ENCODE measurements around the gene TTLL10.

Gene TTLL10

DNA sequence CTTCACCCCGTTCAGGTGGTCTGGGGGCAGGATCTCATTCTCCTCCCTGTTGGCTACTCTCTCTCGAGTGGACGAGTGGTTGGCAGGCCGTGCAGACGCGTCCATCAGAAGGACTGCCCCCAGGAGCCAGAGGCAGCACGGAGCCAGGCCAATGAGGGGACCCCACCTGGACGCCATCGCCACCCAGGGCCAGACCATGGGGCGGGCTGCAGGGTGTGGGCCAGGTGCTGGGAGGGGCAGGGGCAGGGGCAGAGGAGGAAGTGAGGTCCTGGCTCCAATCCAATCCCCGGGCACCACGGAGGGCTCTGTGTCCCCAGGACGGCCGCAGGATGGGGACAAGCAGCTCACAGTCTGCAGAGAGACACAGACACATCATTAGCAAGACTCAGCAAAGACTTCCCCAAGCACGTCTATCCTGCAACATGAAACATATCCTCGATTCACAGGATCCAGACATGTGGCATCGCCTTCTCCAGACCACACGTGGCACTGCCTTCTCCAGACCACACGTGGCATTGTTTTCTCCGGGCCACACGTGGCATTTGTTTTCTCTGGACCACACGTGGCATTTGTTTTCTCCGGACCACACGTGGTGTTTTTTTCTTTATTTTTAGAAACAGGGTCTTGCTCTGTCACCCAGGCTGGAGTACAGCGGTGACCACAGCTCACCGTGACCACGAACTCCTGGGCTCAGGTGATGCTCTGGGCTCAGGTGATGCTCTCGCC lies 55.1 kb downstream of the TTLL10 start:
- peaks cover 24% of the 10 kb centered on the region for H3K4me1 Mint-ChIP-seq
- TF ChIP-seq CTCF (IDR thresholded peaks at IDR 0.05), result no peak
- H3K9me3 Mint-ChIP-seq, result peaks cover 4% of the 10 kb centered on the region
- no peak overlapping the region for H3K27ac Mint-ChIP-seq
- no peak for DNase-seq
- H3K36me3 Mint-ChIP-seq (ENCODE audit: low read depth), result peaks cover 28% of the 10 kb centered on the region
- H3K4me3 Mint-ChIP-seq, result no peak overlapping the region
- H3K27me3 Mint-ChIP-seq (ENCODE audit: low read depth, poor library complexity), result peaks cover 5% of the 10 kb centered on the region

DNA sequence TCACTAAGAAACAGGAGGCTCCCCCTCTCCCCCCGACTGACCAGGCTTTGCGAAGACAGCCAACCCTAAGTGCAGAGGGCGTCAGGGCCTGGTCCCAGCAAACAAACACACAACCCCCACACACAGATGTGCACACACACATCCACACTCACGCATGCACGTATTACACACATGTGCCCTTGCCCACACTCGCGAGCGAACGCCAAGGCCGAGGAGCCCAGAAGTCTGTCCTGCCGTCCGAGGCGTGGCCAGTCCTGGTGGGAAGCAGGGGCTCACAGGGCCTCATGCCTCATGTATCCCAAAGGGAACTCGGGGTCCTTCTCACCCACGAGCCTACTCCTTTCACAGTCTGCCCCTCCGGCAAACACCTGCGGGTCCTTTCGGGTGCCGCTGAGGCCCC lies 56.1 kb downstream of the TTLL10 start:
- Mint-ChIP-seq H3K27ac (no peak overlapping the region), H3K36me3 (ENCODE audit: low read depth) (peaks cover 35% of the 10 kb centered on the region), H3K27me3 (ENCODE audit: low read depth, poor library complexity) (peaks cover 5% of the 10 kb centered on the region), H3K4me3 (peak overlapping the region; percentile 60), H3K9me3 (peaks cover 4% of the 10 kb centered on the region), H3K4me1 (peaks cover 34% of the 10 kb centered on the region)
- DNase-seq, result no peak
- no peak for TF ChIP-seq CTCF (IDR thresholded peaks at IDR 0.05)

- H3K27me3 Mint-ChIP-seq (ENCODE audit: low read depth, poor library complexity), result peaks cover 2% of the 10 kb centered on the region
- peak overlapping the region; percentile 95 for H3K27ac Mint-ChIP-seq
- no peak for TF ChIP-seq CTCF (IDR thresholded peaks at IDR 0.05)
- no peak for DNase-seq
- peaks cover 33% of the 10 kb centered on the region for H3K36me3 Mint-ChIP-seq (ENCODE audit: low read depth)
- peak overlapping the region; percentile 93 for H3K4me3 Mint-ChIP-seq
- peaks cover 4% of the 10 kb centered on the region for H3K9me3 Mint-ChIP-seq
- H3K4me1 Mint-ChIP-seq, result peaks cover 39% of the 10 kb centered on the region
Observed at GRCh38 chr1:1230656-1231399, 57.1 kb downstream of the TTLL10 start.

DNA sequence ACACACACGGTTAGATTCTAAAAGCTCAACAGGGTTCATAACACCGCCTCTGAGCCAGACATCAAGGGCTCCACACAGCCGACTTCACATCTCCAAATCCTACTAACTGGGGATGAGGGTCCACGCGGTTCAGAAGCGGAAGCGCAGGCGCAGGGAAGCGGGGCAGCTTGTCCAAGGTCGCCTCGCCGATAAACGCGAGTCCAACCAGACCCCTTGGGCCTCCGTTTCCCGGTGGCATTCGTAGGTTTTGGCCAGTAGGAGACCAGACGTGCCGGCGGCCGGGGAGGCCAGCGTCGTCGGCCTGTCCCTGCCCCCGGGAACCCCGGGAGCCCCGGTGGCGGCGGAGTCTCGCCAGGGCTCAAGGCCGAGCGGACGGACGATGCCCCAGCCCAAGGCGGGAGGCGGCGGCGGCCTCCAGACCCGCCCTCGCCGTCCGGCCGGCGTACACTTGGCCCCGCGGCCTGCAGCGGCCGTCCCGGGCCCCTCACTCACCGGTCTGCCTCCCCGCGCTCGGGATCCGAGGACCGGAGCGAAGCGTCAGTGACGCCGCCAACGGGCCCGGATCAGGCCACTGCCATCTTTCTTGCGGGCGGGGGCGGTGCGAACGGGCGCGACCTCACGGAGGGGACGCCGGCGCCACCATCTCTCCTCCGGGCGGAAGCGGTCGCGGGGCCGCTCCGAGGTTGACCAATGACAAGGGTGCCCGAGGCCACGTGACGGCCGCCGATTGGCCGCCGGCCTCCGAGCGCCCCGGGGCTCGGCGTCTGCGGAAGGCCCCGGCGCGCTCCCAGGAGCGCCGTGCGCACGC lies 57.9 kb downstream of the TTLL10 start, which contains the start of gene SDF4:
Gene SDF4 (minus strand): TSS at position 602 of the 808 bp plus-strand sequence. CDS start 3,229 bp downstream, outside the sequence.
- Mint-ChIP-seq H3K4me1 (peaks cover 39% of the 10 kb centered on the region), H3K9me3 (peaks cover 4% of the 10 kb centered on the region), H3K27me3 (ENCODE audit: low read depth, poor library complexity) (peaks cover 2% of the 10 kb centered on the region), H3K27ac (peak within 1 kb of the TSS; percentile 95), H3K4me3 (peak within 1 kb of the TSS; percentile 93), H3K36me3 (ENCODE audit: low read depth) (peaks cover 27% of the 10 kb centered on the region)
- DNase-seq, result peak; percentile 96
- no peak for TF ChIP-seq CTCF (IDR thresholded peaks at IDR 0.05)

DNA sequence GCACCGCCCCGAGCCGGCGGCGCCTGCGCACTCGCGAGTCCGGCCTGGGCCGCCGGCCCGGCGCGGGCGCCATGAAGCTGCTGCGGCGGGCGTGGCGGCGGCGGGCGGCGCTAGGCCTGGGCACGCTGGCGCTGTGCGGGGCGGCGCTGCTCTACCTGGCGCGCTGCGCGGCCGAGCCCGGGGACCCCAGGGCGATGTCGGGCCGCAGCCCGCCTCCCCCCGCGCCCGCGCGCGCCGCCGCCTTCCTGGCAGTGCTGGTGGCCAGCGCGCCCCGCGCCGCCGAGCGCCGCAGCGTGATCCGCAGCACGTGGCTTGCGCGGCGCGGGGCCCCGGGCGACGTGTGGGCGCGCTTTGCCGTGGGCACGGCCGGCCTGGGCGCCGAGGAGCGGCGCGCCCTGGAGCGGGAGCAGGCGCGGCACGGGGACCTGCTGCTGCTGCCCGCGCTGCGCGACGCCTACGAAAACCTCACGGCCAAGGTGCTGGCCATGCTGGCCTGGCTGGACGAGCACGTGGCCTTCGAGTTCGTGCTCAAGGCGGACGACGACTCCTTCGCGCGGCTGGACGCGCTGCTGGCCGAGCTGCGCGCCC lies 58.6 kb downstream of the TTLL10 start, which contains the start of gene B3GALT6:
Gene B3GALT6 (plus strand): TSS at position 30 of the 588 bp plus-strand sequence. CDS start 42 bp downstream, at position 72.
- H3K36me3 Mint-ChIP-seq (ENCODE audit: low read depth), result peaks cover 27% of the 10 kb centered on the region
- peak within 1 kb of the TSS; percentile 95 for H3K27ac Mint-ChIP-seq
- peaks cover 46% of the 10 kb centered on the region for H3K4me1 Mint-ChIP-seq
- H3K9me3 Mint-ChIP-seq, result peaks cover 4% of the 10 kb centered on the region
- H3K27me3 Mint-ChIP-seq (ENCODE audit: low read depth, poor library complexity), result peaks cover 2% of the 10 kb centered on the region
- H3K4me3 Mint-ChIP-seq, result peak within 1 kb of the TSS; percentile 93
- TF ChIP-seq CTCF (IDR thresholded peaks at IDR 0.05), result no peak
- DNase-seq, result no peak

Data from nephron progenitor cell (in vitro differentiated cells).